DMS53 treated with DMSO at 0.1 percent for 48 hours (cell line): ENCODE measurements around the gene PSMD12.
"Not testable (repeated sequence)": the region's sequence is repeated elsewhere in the genome, so short reads cannot be mapped to it uniquely, and the experiment has no call there.

Experiments used
- DNase-seq: peaks from one replicate; lab custom pipeline; 2025; ENCODE audit not compliant: unreplicated experiment; lab: John Stamatoyannopoulos, UW

Gene PSMD12

GRCh38 chr17:67388536-67388935, 22.2 kb upstream of the PSMD12 start:
- DNase-seq = not testable (repeated sequence)

GRCh38 chr17:67386965-67387551, 20.7 kb upstream of the PSMD12 start:
- DNase-seq = peak; percentile 26

- DNase-seq = no peak
Observed at GRCh38 chr17:67385122-67385988, 19.0 kb upstream of the PSMD12 start.

GRCh38 chr17:67381929-67382257, 15.5 kb upstream of the PSMD12 start:
- no peak for DNase-seq

- DNase-seq = no peak
Observed at GRCh38 chr17:67379251-67379630, 12.9 kb upstream of the PSMD12 start.

- DNase-seq = peak; percentile 68
Observed at GRCh38 chr17:67378454-67379250, 12.3 kb upstream of the PSMD12 start.

- no peak for DNase-seq
Observed at GRCh38 chr17:67377488-67378453, 11.4 kb upstream of the PSMD12 start.

GRCh38 chr17:67376737-67377487, 10.5 kb upstream of the PSMD12 start, which contains the start of gene PITPNC1:
Gene PITPNC1, plus strand, starts transcription at chr17:67377281.
- peak; percentile 74 for DNase-seq

- DNase-seq = no peak
Observed at GRCh38 chr17:67376415-67376736, 10.0 kb upstream of the PSMD12 start.

- DNase-seq = no peak
Observed at GRCh38 chr17:67375716-67376115, 9.3 kb upstream of the PSMD12 start.

GRCh38 chr17:67375054-67375427, 8.7 kb upstream of the PSMD12 start:
- DNase-seq = no peak

- peak; percentile 65 for DNase-seq
Observed at GRCh38 chr17:67374329-67375053, 8.1 kb upstream of the PSMD12 start.

- DNase-seq = no peak
Observed at GRCh38 chr17:67372751-67373150, 6.4 kb upstream of the PSMD12 start.

- no peak for DNase-seq
Observed at GRCh38 chr17:67369676-67370075, 3.3 kb upstream of the PSMD12 start.

- no peak for DNase-seq
Observed at GRCh38 chr17:67365738-67366192, 612 bp downstream of the PSMD12 start.

GRCh38 chr17:67364847-67365737, 1.3 kb downstream of the PSMD12 start:
- DNase-seq = no peak

- no peak for DNase-seq
Observed at GRCh38 chr17:67362173-67362572, 4.2 kb downstream of the PSMD12 start.

- no peak for DNase-seq
Observed at GRCh38 chr17:67360880-67361279, 5.5 kb downstream of the PSMD12 start.
